H1 (cell line): Measurements from ENCODE around the gene JAG1. TPM values are rescaled to one million over a fixed set of nuclear protein-coding genes. Genes with fewer than 3 reads are reported as not detected.

Source experiments
- CHD7 ChIP-seq: fragments of 300-600 bp; sonication (generic); IDR thresholded peaks from 2 replicates; pipeline ENCODE4 v1.7.1; 2012; ENCODE audit warnings: low read length, moderate library complexity, mild to moderate bottlenecking, inconsistent platforms; ENCODE audit not compliant: insufficient replicate concordance
- RAD21 ChIP-seq, 2 experiments: IDR thresholded peaks in 1 of 2; conservative IDR thresholded peaks in 1 of 2; 2 replicates each; pipeline ENCODE4 v1.6.1; 2011; ENCODE audit warnings: low read depth in 2 of 2, low read length in 2 of 2, improper control_type of control experiment in 1 of 2, inconsistent platforms in 1 of 2, mild to moderate bottlenecking in 1 of 2, moderate library complexity in 1 of 2
- TAF7 ChIP-seq: optimal IDR thresholded peaks from 2 replicates; pipeline ENCODE3; 2011; ENCODE audit warnings: low read depth, mild to moderate bottlenecking, inconsistent platforms, low read length, moderate library complexity, borderline replicate concordance
- TBP ChIP-seq: IDR thresholded peaks from 2 replicates; pipeline ENCODE4 v1.6.1; 2011; ENCODE audit warnings: low read depth, low read length, improper control_type of control experiment
- polyA plus RNA-seq, 7 experiments: library from polyadenylated mRNA; depleted of rRNA in 3 of 7; stranded (reverse) in 5 of 7; unstranded in 2 of 7; fragments of >200 nt in 5 of 7; fragments of 200-250 nt in 2 of 7; gene quantifications; 1 replicate in 5 of 7; 2 replicates in 1 of 7; 4 replicates in 1 of 7; pipeline versions ENCODE4 v1.2.1 to v1.2.3, GENCODE V29; 2011 to 2013; ENCODE audit warnings: missing spikeins in 2 of 7, mixed read lengths in 2 of 7
- total RNA-seq: library from RNA; stranded (reverse); fragmentation: NEBNext Ultra II Directional; extraction: Animal tissue kit (Norgen Biotek cat#: 25700); gene quantifications from 2 replicates; pipeline ENCODE4 v1.2.1, GENCODE V29; 2021

Gene JAG1
- total and polyA plus RNA-seq, 2 of the 8 experiments (the other 6 are each of a cell fraction or from before 2014, with no cell fraction given), result 13.5 to 27.3 TPM

GRCh38 chr20:10637031-10637559 lies 36.7 kb downstream of the JAG1 start (continued):
- TF ChIP-seq RAD21 (IDR thresholded peaks at IDR 0.05 in 1 of 2, conservative IDR thresholded peaks at IDR 0.05 in 1 of 2; ENCODE audit: low read depth in 2 of 2, low read length in 2 of 2) (no peak), TAF7 (no peak), TBP (no peak), CHD7 (no peak)
